IPS-15b (cell line): ENCODE results near the gene ODF2.

Experiments used
- H3K27me3 ChIP-seq: one replicate; pipeline ENCODE4 v1.6.1; 2013; ENCODE audit warnings: low read length; ENCODE audit not compliant: control insufficient read depth, insufficient read depth
- H3K36me3 ChIP-seq: one replicate; pipeline ENCODE4 v1.6.1; 2013; ENCODE audit warnings: low read length; ENCODE audit not compliant: control insufficient read depth, insufficient read depth
- H3K4me1 ChIP-seq: one replicate; pipeline ENCODE4 v1.6.1; 2013; ENCODE audit warnings: mild to moderate bottlenecking, low read length; ENCODE audit not compliant: control insufficient read depth, insufficient read depth
- H3K4me3 ChIP-seq: one replicate; pipeline ENCODE4 v1.5.1; 2013; ENCODE audit warnings: low read depth, low read length
- H3K9ac ChIP-seq: one replicate; pipeline ENCODE4 v1.6.1; 2013; ENCODE audit warnings: low read depth, mild to moderate bottlenecking, low read length
- H3K9me3 ChIP-seq: one replicate; pipeline ENCODE4 v1.6.1; 2013; ENCODE audit warnings: mild to moderate bottlenecking, low read length; ENCODE audit not compliant: control insufficient read depth, insufficient read depth

Gene ODF2

DNA sequence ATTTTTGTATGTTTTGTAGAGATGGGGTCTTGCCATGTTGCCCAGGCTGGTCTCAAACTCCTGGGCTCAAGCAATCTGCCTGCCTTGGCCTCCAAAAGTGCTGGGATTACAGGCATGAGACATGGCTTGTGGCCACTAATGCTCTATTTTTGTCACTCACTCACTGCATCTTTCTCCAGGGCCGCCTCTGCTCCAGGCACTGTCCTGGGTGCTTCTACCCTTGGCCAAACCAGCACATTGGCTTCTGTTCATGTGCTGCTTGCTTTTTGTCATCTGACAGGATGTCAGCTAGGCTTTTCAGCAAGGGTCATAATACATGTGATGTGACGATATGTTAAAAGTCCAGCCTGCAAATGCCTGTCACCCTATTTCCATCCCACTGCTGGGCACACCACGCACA is 3.2 kb downstream of the ODF2 start:
- no peak overlapping the region for H3K4me3 ChIP-seq
- H3K36me3 ChIP-seq: no peaks in the 10 kb centered on the region
- H3K9me3 ChIP-seq: no peaks in the 10 kb centered on the region
- H3K9ac ChIP-seq: no peak overlapping the region
- peaks cover 41% of the 10 kb centered on the region for H3K27me3 ChIP-seq
- H3K4me1 ChIP-seq: no peaks in the 10 kb centered on the region

DNA sequence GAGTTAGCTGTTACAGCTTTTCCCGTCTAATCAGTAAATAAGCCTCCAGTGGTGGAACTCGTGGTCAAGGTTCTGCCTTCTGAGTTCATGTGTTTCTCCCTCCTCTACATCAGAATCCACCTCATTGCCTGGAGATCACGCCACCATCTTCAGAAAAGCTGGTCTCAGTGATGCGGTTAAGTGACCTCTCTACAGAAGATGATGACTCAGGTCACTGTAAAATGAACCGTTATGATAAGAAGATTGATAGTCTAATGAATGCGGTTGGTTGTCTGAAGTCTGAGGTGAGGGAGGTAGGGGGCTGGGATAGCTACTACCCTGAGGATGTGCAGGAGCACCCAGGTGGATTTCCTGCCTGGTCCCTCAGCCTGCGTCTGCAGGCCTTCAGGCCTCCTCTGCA is 13.3 kb downstream of the ODF2 start:
- H3K36me3 ChIP-seq: peaks cover 5% of the 10 kb centered on the region
- H3K9ac ChIP-seq: no peak overlapping the region
- H3K4me1 ChIP-seq: no peaks in the 10 kb centered on the region
- no peak overlapping the region for H3K4me3 ChIP-seq
- H3K27me3 ChIP-seq: no peaks in the 10 kb centered on the region
- no peaks in the 10 kb centered on the region for H3K9me3 ChIP-seq

DNA sequence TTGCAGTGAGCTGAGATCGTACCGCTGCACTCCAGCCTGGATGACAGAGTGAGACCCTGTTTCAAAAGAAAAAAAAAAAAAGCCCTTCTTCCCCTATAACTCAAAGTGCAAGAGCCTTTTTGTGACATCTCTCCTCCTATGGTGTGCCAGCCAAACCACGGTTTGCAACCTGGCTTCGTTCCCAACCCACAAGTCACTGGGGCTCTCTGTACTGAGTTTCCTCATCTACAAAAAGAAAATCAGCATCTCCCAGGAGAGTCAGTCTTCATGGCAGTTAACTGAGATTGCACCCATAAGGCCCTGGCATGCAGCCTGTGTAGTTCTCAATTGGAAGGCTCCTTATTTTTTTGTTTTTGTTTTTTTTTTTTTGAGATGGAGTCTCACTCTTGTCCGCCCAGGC is 14.8 kb downstream of the ODF2 start:
- Histone ChIP-seq H3K9ac (no peak overlapping the region), H3K36me3 (peaks cover 5% of the 10 kb centered on the region)

DNA sequence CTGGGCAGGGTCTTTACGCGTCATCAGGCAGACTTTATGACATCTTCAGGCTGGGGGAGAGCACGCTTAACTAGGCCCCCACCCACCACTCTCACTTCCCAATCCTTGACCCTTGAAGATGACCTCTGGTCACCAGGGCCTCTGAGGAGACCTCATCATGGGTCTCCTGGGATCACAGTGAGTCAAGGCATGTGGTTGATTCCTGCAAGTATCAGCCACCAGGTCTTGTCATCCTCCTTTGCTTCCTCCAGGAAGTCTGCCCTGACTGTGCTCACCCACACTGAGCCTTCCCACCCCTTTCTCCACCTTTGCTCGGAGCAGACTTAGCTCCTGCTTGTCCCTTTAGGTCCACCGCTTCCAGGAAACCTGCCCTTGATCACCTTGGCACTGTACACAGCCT is 17.3 kb downstream of the ODF2 start:
- Histone ChIP-seq H3K9me3 (no peaks in the 10 kb centered on the region), H3K27me3 (no peaks in the 10 kb centered on the region), H3K4me1 (no peaks in the 10 kb centered on the region), H3K9ac (no peak overlapping the region), H3K36me3 (peaks cover 7% of the 10 kb centered on the region), H3K4me3 (no peak overlapping the region)

More for the DNA sequence above, 14.8 kb downstream of the ODF2 start:
- Histone ChIP-seq H3K4me3 (no peak overlapping the region), H3K9me3 (no peaks in the 10 kb centered on the region), H3K4me1 (no peaks in the 10 kb centered on the region), H3K27me3 (no peaks in the 10 kb centered on the region)

DNA sequence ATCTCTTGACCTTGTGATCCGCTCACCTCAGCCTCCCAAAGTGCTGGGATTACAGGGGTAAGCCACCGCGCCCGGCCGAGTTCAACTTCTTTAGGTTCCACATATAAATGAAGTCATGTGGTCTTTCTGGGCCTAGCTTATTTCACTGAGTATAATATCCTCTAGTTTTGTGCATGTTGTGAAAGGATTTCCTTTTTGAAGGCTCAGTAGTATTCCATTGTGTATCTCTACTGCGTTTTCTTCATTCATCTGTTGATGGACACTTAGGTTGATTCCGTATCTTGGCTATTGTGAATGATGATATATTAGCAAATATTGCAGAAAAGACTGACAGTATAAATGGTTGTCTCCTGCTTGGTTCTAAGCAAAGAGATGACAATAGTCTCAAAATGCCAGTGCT is 20.1 kb downstream of the ODF2 start:
- Histone ChIP-seq H3K9ac (no peak overlapping the region), H3K9me3 (no peaks in the 10 kb centered on the region), H3K4me1 (no peaks in the 10 kb centered on the region), H3K27me3 (no peaks in the 10 kb centered on the region), H3K36me3 (peaks cover 7% of the 10 kb centered on the region), H3K4me3 (no peak overlapping the region)

DNA sequence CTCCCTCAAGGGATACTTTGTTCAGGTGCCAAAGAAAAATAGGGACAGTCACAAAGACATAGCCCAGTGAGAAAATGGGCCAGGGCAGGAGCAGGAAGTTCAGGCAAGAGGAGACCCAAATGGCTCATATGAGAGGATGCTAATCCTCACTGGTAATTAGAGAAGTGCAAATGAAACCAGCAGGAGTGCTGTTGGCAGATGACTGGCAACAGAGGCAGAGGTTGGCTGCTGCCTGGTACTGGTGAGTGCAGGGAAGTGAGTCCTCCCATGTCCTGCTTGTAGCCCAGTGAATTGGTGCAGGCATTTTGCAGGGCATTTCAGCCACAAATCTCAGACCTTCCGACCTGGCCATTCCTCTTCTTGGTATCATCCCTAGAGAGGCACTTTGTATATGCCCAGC is 23.5 kb downstream of the ODF2 start:
- Histone ChIP-seq H3K9me3 (no peaks in the 10 kb centered on the region), H3K36me3 (peaks cover 2% of the 10 kb centered on the region), H3K4me3 (no peak overlapping the region)

DNA sequence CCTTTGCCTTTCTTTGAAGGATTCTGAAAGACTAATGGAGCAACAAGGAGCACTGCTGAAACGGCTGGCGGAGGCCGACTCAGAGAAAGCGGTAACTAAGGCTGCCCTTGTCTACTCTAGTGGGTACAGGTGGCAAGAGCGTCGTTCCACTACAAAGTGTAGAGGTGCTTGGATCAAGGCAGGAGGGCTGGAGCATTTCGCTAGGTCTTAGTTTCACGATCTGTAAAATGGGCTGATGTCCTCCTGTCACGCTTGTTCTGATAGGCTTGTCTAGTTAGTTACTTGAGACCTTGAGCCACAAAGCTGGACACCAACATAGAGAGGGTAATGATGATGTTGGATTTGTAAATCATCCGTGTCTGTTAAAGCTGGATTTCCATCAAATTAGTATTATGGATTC is 25.8 kb downstream of the ODF2 start:
- Histone ChIP-seq H3K4me1 (no peaks in the 10 kb centered on the region), H3K27me3 (no peaks in the 10 kb centered on the region), H3K36me3 (no peaks in the 10 kb centered on the region), H3K4me3 (no peak overlapping the region), H3K9ac (no peak overlapping the region), H3K9me3 (no peaks in the 10 kb centered on the region)

More for the DNA sequence above, 23.5 kb downstream of the ODF2 start:
- no peaks in the 10 kb centered on the region for H3K4me1 ChIP-seq
- no peak overlapping the region for H3K9ac ChIP-seq
- no peaks in the 10 kb centered on the region for H3K27me3 ChIP-seq

DNA sequence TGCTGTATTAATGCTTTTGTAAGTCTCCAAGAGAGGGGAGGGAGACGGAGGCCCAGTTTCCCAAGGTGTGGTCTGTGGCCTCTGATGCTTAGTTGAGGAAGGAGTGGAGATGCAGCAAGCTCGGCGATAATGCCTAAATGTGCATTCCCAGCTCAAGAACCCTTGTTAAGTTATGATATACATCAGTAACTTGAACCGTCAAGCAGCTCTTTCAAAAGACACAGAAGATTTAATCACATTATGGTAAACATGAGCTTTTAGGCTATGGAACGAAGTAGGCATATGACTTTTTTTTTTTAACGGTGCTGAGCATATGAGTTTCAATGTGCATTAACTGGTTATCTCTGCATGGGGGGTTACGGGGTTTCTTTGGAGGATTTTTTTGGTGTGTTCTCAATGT is 26.4 kb downstream of the ODF2 start:
- Histone ChIP-seq H3K27me3 (no peaks in the 10 kb centered on the region), H3K36me3 (peaks cover under 1% of the 10 kb centered on the region), H3K4me3 (no peak overlapping the region), H3K4me1 (no peaks in the 10 kb centered on the region), H3K9ac (no peak overlapping the region), H3K9me3 (no peaks in the 10 kb centered on the region)

DNA sequence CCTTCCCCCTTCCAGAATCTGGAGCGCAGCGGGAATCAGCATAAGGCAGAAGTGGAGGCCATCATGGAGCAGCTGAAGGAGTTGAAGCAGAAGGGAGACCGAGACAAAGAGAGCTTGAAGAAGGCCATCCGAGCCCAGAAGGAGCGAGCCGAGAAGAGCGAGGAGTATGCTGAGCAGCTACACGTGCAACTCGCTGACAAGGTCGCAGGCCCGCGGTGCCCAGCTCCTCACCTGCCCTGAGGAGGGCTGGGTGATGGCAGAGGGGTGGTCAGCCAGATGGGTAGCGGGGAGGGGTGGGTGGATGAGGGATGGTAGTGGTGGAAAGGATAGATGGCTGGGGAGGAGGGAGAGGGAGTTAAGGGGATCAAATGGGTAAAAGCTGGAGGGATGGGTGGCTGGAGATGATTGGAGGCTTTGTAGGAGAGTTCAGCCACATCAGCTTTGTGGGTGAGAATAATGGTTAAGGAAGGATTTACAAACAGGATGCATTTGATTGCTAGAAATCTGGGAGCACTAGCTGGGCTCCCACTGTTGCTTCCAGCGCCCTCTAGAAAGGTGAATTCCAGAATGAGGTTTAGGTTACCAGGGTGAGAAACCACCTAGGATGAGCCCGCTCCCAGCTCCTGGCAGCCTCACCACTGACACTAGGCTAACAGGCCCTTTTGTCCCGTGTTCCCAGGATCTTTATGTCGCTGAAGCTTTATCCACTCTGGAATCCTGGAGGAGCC is 29.0 kb downstream of the ODF2 start:
- H3K4me1 ChIP-seq: no peaks in the 10 kb centered on the region
- no peaks in the 10 kb centered on the region for H3K27me3 ChIP-seq
- peaks cover 2% of the 10 kb centered on the region for H3K36me3 ChIP-seq
- H3K4me3 ChIP-seq: no peak overlapping the region
- no peak overlapping the region for H3K9ac ChIP-seq
- no peaks in the 10 kb centered on the region for H3K9me3 ChIP-seq

DNA sequence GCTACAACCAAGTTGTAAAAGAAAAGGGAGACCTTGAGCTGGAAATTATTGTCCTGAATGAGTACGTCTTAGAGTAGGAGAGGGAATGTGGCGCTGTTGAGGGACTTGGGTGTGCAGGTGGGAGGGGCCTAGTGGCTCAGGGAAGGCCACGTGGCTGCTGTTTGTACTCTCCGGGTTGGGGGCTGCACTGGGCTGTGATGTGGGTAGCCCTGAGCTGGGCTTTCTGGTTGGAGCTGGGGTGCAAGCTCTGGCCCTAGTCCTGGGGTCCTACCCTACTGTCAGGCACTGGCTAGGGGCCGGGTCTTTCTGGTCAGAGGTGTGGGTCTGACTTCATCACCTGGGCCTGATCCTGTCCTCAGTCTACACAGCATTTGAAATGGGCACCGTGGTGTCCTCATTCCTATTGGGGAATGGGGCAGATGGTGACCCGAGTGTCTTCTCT is 29.6 kb downstream of the ODF2 start:
- Histone ChIP-seq H3K9ac (no peak overlapping the region), H3K4me3 (no peak overlapping the region), H3K36me3 (peaks cover 2% of the 10 kb centered on the region), H3K4me1 (no peaks in the 10 kb centered on the region), H3K9me3 (no peaks in the 10 kb centered on the region), H3K27me3 (no peaks in the 10 kb centered on the region)

DNA sequence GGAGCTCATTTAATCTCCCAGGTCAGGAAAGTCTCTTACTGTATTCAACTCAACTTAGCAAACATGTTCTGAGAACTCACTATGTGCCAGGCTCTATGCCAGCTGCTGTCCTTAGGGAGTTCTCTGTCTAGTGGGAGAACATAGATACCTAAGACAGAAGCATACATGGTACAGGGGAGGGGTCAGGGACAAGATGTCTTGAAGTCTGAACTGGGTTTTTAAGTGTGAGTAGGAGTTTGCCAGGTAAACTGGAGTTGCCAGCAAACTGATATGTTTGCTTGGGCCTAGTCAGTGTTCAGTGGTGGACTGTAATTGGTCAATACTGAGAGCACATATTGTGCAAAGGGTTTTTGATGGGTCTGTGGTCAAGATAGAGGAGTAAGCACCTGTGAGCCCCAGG is 30.4 kb downstream of the ODF2 start:
- no peaks in the 10 kb centered on the region for H3K4me1 ChIP-seq
- H3K4me3 ChIP-seq: no peak overlapping the region
- H3K27me3 ChIP-seq: no peaks in the 10 kb centered on the region
- no peak overlapping the region for H3K9ac ChIP-seq
- H3K9me3 ChIP-seq: no peaks in the 10 kb centered on the region
- peaks cover 2% of the 10 kb centered on the region for H3K36me3 ChIP-seq

DNA sequence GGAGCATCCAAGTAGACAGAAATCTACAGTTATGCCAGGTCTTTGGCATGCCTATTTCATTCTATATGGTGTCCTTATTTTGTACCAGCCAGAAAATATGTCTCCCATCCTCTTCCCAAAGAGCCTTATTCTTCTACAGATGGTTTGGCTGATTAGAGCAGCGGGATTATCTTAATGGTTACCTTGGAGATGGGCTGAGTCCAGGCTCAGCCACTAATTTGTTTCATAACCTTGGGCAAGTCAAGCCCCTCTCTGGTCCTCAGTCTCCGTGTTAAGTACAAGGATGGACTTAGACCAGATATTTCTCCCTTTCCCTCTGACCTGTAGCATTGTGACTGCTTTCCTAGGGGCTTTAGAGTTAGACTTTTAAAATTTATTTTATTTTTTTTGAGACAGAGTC is 37.6 kb downstream of the ODF2 start:
- Histone ChIP-seq H3K4me3 (no peak overlapping the region), H3K36me3 (peaks cover 9% of the 10 kb centered on the region), H3K9me3 (no peaks in the 10 kb centered on the region), H3K9ac (no peak overlapping the region), H3K4me1 (no peaks in the 10 kb centered on the region), H3K27me3 (no peaks in the 10 kb centered on the region)
